GM12872 (cell line): ENCODE data around the gene DENND4C.

Source experiments
- CTCF ChIP-seq: IDR thresholded peaks from 3 replicates; pipeline ENCODE4 v1.5.1; 2011; ENCODE audit warnings: low read depth, mild to moderate bottlenecking, low read length, moderate library complexity; ENCODE audit not compliant: insufficient read depth

The DENND4C gene

GRCh38 chr9:19385786-19386501 lies 155.5 kb downstream of the DENND4C start:
- TF ChIP-seq CTCF = no peak

- no peak for TF ChIP-seq CTCF
These were observed 156.1 kb downstream of the DENND4C start for GRCh38 chr9:19386502-19387044.

GRCh38 chr9:19387317-19387716 lies 156.8 kb downstream of the DENND4C start:
- no peak for TF ChIP-seq CTCF

- no peak for TF ChIP-seq CTCF
These were observed 167.4 kb downstream of the DENND4C start for GRCh38 chr9:19397845-19398244.

GRCh38 chr9:19404283-19405075 lies 174.0 kb downstream of the DENND4C start:
- TF ChIP-seq CTCF = no peak

- no peak for TF ChIP-seq CTCF
These were observed 175.3 kb downstream of the DENND4C start for GRCh38 chr9:19405771-19406170.

GRCh38 chr9:19408316-19408692 lies 177.8 kb downstream of the DENND4C start:
- TF ChIP-seq CTCF = no peak
